GM20431 (cell line): ENCODE data around the gene ACAP2.
"Not testable (repeated sequence)": the region's sequence is repeated elsewhere in the genome, so short reads cannot be mapped to it uniquely, and the experiment has no call there.

Experiments used
- in situ Hi-C: fragments of 300-500 bp; cut with MseI, MboI; formaldehyde crosslinking; loops from one replicate; pipeline ENCODE4 v1.15.0; 2020; ENCODE audit warnings: low sequenced_read_pairs; ENCODE audit not compliant: unreplicated experiment

ACAP2 gene

GRCh38 chr3:195395208-195395816 lies 47.5 kb downstream of the ACAP2 start:
- in situ Hi-C loops = no loop called here

- in situ Hi-C loops = no loop called here
Measured at GRCh38 chr3:195394700-195395099, 48.1 kb downstream of the ACAP2 start.

GRCh38 chr3:195394024-195394423 lies 48.8 kb downstream of the ACAP2 start:
- in situ Hi-C loops = no loop called here

GRCh38 chr3:195388380-195388779 lies 54.4 kb downstream of the ACAP2 start:
- in situ Hi-C loops = no loop called here

GRCh38 chr3:195386739-195387138 lies 56.1 kb downstream of the ACAP2 start:
- in situ Hi-C loops = no loop called here

GRCh38 chr3:195385526-195385925 lies 57.3 kb downstream of the ACAP2 start:
- in situ Hi-C loops = no loop called here

GRCh38 chr3:195384952-195385351 lies 57.9 kb downstream of the ACAP2 start:
- in situ Hi-C loops = no loop called here

- in situ Hi-C loops = no loop called here
Measured at GRCh38 chr3:195372220-195372619, 70.6 kb downstream of the ACAP2 start.

GRCh38 chr3:195366200-195366925 lies 76.5 kb downstream of the ACAP2 start:
- in situ Hi-C loops = no loop called here

- in situ Hi-C loops = no loop called here
Measured at GRCh38 chr3:195365371-195365770, 77.4 kb downstream of the ACAP2 start.

- in situ Hi-C loops = not testable (repeated sequence)
Measured at GRCh38 chr3:195357797-195358196, 85.0 kb downstream of the ACAP2 start.

GRCh38 chr3:195356151-195357086 lies 86.4 kb downstream of the ACAP2 start:
- in situ Hi-C loops = no loop called here

- in situ Hi-C loops = not testable (repeated sequence)
Measured at GRCh38 chr3:195354009-195354408, 88.8 kb downstream of the ACAP2 start.

GRCh38 chr3:195352895-195353488 lies 89.8 kb downstream of the ACAP2 start:
- in situ Hi-C loops = no loop called here

- in situ Hi-C loops = no loop called here
Measured at GRCh38 chr3:195348426-195349115, 94.2 kb downstream of the ACAP2 start.

GRCh38 chr3:195337747-195338146 lies 105.1 kb downstream of the ACAP2 start:
- in situ Hi-C loops = no loop called here

GRCh38 chr3:195334967-195335366 lies 107.9 kb downstream of the ACAP2 start:
- in situ Hi-C loops = no loop called here

- in situ Hi-C loops = no loop called here
Measured at GRCh38 chr3:195319060-195319459, 123.8 kb downstream of the ACAP2 start.

GRCh38 chr3:195312714-195313113 lies 130.1 kb downstream of the ACAP2 start:
- in situ Hi-C loops = no loop called here

- in situ Hi-C loops = no loop called here
Measured at GRCh38 chr3:195307711-195308110, 135.1 kb downstream of the ACAP2 start.
